Hindlimb muscle (tissue), 1 donor: Measurements from ENCODE around the gene SMPD3. TPM values are rescaled to one million over a fixed set of nuclear protein-coding genes. Genes with fewer than 3 reads are reported as not detected.

Source experiments
- DNase-seq: peaks from one replicate; pipeline ENCODE4 v3.0.0-alpha.2; 2013
- polyA plus RNA-seq: library from polyadenylated mRNA; unstranded; fragments of 120-200 nt; gene quantifications from one replicate; pipeline ENCODE4 v1.2.1, GENCODE V29; 2013; ENCODE audit not compliant: insufficient read length

The SMPD3 gene
- polyA plus RNA-seq, 1 donor = 0.68 TPM

- DNase-seq = no peak
These were observed 79.9 kb downstream of the SMPD3 start for GRCh38 chr16:68368301-68368888.

GRCh38 chr16:68367891-68368290, 80.4 kb downstream of the SMPD3 start:
- DNase-seq = no peak

DNA sequence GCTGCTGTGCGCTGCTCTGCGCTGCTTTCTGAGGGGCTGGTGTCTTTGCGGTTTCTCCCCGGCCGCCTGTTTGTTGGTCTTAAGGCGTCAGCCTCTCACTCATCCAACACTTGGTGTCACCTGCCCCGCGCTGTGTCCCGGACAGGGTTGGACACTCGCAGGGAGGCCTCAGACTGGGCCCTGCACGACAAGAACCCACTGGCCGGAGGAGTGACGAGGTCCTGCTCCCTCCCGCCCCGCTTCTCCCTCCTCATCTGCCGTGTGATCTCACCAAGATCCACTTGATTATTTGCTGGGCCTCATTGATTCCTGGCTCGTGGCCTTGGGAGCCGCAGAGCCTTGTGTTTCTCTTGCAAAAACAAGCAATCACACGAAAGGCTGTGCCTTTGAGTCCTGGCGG, 80.9 kb downstream of the SMPD3 start:
- DNase-seq = no peak

DNA sequence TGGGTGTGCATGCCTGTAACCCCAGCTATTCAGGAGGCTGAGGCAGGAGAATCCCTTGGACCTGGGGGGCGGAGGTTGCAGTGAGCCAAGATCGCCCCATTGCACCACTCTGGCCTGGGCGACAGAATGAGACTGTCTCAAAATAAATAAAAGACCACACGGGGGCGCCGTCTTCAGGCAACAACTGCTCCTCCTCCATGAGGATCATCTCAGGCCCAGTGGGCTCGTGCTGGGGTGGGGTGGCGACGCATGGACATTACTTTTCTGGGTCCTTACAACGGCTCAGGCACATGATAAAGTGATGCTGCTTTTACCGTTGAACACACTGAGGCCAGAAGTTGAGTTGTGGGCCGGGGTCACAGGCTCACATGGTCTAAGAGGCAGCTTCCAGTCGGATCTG, 81.3 kb downstream of the SMPD3 start:
- no peak for DNase-seq

DNA sequence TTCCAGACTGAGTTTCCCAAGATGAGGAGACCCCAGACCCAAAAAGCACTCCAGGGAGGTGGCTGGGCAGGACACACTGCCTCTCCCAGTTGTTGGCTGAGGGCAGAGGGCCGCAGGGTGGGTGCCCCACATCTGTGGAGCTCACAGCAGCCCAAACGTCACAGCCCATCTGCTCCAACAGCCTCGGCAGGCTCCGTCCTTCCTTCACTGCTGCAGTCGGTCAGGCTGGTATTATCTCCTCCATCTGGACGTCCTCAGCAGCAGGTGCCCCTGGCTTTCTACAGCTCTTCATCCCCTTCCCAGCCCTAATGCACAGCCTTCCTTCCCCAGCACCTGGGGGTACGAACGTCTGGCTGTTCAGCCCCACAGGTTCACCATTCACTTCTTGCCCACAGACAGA, 82.2 kb downstream of the SMPD3 start:
- no peak for DNase-seq

GRCh38 chr16:68365167-68365817, 83.0 kb downstream of the SMPD3 start:
- no peak for DNase-seq

DNA sequence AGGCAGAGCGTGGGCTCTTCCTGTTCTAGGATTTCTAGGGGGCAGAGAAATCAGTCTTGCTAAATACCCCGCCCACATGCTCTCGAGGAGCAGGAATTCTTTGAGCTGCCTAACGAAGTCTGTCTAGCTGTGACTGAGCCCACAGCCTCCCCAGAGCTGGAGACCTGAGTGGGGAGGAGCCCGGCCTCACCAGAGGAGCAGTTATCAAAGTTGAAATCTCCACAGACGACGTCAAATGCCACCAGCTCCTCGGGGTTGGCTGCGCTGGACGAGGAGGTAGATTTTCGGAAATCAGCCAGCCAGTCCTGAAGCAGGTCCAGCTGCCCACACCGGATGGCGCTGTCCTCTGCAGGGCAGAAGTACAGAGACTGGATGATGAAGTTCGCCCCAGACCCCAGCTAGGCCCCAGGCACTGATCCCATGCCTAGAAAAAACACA, 83.7 kb downstream of the SMPD3 start:
- DNase-seq = no peak

DNA sequence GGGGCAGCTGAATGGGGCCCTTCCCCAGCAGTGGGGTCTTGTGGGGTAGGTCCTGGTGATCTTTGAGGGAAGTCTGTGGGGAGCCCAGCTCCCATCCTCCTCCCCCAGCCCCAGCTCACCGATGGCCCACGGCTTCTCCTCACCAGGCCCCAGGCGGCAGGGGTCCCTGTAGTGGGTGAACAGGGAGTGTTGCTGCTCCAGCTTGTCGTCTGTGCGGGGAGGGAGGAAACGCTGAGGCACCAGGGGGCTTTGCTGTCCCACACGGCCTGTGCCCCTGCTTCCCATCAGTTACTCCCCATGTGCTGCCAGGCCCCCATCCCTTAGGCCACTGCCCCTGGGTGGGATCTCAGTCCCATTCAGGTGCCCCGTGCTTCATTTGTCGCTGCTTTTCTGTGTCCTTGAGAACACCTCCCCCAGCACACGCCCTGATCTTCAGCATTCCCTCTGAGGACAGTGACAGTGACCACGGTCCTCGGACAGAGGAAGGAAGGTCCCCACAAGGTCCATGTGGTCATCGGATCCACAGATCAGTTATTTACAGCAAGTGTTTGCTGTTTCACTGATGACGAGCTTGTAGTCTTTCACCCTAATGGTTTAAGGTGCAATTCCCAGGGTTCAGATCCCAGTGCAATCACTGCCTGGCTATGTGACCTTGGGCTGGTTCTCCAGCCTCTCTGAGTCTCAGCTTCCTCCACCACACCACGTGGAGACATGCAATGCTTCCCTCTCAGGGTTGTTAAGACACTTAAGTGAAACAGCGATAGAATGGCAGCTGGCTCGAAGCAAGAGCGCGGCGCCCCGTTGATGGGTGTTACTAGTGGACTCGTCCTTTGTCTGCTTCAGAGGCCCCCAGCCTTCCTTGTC, 84.4 kb downstream of the SMPD3 start:
- DNase-seq = no peak

DNA sequence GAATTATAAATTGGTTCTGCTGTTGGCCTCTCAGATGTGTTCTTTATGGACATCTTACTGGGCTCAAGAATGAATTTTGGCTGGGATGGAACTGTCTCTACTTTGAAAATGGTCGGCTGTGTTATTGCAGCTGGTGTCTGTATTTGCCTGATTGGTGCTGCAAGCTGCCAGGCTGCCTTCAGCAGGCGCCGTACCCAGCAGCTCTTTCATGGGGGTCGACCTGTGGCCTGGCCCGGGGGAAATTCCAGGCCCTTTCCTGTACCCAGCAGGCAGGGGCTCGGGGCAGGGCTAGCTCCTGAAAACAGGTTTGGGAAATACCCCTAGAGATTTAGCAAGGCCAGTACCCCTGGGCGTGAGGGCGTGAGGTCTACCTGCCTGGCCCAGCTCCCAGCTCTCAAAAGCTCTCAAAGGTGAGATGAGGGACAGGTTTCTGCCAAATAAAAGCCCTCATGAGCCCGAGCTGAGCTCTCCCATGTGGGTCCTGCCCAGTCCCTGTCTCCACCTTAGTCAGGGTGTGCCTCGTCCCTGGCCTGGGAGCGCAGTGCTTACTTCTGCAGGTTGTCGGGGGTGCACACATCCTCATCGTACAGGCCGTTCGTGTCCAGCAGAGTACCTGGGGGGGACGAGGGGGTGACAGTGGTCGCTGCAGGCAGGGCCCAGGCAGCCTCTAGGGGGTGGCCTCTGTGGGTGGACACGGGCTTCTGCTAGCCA, 85.2 kb downstream of the SMPD3 start:
- DNase-seq = no peak

DNA sequence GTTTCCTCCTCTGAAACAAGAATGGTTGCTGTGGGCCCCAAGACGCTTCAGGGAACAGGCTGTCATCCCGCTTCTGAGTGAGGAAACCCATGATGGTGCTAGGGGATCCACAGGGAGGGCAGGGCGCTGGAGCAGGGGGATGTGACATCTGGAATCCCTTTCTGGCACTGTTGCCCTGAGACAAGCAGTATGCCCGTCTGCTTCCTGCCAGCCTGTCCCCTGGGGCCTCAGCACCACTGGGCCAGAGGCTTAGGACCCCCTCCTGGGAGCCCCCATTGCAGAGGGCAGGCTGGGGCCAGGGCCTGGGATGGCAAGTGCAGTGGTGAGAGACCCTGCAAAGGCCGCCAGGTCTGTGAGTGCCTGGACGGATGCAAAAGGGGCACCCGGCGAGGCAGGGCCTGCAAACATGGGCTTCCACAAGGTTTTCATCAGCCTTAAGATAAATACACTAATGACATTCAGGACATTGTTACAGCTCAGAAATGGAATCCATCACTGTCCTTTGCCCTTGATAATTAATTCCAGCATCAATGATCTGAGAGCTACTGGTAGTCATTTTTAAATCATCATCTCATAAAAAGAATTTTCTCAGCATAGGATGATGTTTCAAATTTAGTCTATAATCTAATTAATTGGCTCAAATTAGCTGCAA, 85.9 kb downstream of the SMPD3 start:
- no peak for DNase-seq

GRCh38 chr16:68361485-68361884, 86.8 kb downstream of the SMPD3 start:
- no peak for DNase-seq

DNA sequence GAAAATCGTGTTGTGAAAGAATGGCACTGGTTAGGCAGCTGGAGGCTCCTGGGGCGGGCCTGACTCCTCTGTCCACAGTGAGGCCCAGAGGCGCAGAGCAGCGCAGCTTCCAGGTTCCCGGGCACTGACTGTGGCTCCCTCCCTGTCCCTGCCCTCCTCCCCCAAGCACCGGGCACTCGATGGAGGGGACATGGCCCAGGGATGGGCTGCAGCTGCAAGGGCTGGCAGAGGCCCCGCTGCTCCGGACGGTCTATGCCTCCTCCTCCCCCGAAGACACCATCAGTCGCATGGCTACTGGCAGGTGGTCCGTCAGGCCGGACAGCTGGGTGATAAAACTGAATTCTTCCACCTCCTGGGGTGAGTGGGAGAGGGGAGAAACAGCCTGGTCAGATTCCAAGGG, 87.4 kb downstream of the SMPD3 start:
- no peak for DNase-seq

DNA sequence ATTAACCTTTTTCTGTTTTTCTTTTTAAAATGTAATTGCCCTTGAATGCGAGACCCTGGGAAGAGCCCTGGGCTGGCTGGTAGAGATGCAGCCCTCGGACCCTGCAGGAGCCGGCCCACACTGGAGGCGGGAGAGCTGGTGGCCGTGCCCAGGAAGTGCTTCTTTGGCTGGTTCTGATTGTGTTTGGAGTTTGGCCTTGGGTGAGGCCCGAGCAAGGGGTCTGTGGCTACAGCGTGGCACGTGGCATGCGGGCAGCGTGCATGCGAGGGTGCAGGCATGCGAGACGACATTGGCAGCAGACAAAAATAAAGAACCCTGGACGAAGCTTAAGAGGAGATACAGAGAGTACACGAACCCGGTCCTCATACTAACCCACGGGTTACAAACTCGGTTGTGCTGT, 87.8 kb downstream of the SMPD3 start:
- DNase-seq = no peak

GRCh38 chr16:68359398-68360191, 88.7 kb downstream of the SMPD3 start:
- DNase-seq = no peak

DNA sequence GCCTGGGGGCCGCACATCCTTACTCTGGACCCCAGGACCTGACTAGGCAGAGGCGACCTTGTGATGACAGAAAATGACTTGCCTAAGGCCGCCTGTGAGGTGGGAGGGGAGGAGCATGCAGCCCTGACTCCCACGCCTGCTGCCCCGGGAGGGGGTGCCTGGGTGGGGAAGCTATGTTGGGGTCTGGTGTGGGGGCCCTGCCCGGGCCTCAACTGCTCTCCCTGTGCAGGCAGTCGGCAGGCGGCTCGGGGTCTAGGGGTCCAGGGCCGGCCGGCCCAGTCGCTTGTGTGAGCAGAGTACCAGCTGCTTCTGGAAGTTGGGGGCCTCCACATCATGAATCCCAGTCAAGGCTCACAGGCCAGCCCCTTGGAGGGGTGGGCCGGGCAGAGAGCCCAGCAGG, 89.4 kb downstream of the SMPD3 start:
- DNase-seq = no peak

- no peak for DNase-seq
These were observed 90.4 kb downstream of the SMPD3 start for GRCh38 chr16:68357923-68358322.

GRCh38 chr16:68357521-68357922, 90.8 kb downstream of the SMPD3 start:
- DNase-seq = no peak

DNA sequence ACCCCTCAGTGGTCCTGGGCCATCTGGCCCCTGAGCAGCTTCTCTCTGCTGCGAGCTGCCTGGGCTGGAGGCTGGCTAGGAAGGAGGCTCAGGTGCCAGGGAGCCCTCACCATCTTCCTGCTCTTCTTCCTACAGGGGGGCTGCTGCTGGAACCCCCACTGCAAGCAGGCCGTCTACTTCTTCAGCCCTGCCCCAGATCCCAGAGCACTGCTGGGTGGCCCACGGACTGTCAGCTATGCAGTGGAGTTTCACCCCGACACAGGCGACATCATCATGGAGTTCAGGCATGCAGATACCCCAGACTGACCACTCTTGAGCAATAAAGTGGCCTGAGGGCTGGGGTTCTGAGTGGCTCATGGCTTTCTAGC, 91.4 kb downstream of the SMPD3 start:
- DNase-seq = no peak

DNA sequence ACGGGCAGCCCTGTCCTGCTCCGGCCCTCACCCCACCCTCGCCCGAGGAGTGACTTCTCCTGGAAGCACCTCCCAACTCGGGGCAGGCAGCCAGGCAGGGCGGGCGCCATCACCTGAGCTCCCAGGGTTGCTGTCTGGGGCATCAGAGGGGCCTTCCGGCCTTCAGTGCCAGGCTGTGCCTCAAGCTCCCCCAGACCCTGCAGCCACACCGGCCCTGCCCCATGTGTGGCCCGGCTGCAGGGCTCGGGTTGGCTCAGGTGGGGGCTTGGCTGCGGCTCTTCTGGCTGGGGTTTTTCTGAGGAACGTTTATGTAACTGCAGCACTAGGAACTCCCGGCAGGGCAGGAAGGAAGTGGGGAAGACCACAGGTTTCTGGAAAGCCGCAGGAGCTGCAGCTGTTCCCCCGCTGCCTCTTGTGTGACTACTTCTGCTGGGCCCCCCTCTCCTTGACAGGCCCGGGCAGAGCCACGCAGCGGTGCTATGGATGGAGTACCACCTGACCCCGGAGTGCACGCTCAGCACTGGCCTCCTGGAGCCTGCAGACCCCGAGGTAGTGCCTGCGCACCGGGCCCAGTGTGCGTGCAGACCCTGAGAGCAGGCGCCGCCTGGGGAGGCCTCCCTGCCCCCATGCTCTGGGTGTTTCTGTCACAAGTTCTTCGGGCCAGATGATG, 91.9 kb downstream of the SMPD3 start:
- DNase-seq = no peak

DNA sequence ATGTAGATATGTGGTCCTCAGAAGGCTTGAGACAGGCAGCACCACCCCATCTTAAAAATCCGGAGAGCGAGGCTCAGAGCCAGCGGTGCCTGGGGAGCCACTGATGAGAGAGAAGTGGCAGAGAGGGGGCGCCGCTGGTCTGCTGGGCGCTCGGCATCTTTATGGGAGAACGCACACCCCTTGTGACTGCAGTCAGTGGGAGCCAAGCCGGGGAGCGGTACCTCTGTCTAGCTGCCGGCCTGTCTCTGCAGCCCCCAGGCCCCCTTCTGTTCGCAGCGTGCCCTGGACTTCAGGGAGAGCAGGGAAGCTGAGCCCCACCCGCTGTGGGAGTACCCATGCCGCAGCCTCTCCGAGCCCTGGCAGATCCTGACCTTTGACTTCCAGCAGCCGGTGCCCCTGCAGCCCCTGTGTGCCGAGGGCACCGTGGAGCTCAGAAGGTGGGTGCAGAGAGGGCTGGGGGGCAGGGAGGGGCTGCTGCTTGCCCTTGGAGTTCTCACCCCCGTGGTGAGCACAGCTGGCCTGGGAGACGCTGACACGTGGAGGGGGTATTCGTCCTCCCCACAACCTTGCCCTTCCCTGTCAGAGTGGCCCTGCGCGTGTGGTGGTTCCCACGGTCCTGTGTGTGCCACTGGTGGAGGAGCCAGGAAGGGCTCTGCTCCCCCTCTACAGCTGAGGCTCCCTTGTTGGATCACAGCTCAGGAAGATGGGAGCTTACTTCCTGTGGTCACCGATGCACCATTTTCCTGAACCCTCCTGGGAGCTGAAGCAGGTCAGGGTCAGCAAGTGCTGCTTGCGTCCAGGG, 92.7 kb downstream of the SMPD3 start:
- no peak for DNase-seq
